ENCODE measurements around the gene SPINK1.
"Not testable (repeated sequence)": the region's sequence is repeated elsewhere in the genome, so short reads cannot be mapped to it uniquely, and the experiment has no call there.

DNA sequence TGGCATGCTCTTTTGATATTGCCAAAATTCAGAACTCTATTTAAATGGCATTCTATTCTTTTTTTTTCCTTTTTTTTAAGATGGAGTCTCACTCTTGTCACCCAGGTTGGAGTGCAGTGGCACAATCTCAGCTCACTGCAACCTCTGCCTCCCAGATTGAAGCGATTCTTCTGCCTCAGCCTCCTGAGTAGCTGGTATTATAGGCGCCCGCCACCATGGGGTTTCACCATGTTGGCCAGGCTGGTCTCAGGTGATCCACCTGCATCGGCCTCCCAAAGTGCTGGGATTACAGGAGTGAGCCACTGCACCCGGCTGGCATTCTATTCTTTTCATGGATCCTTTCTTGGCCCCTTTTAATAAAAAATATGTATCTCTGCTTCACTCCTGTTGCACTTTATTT, 4.5 kb downstream of the SPINK1 start:
- not testable (repeated sequence) for TF ChIP-seq CREB1 (CRISPR knock-in tag; IDR thresholded peaks at IDR 0.05; ENCODE audit: low read depth); POLR2AphosphoS5 (IDR thresholded peaks at IDR 0.05; ENCODE audit: low read depth); EZH2phosphoT487 (IDR thresholded peaks at IDR 0.05; ENCODE audit: unreplicated experiment); NANOG (IDR thresholded peaks at IDR 0.05; ENCODE audit: borderline replicate concordance); EZH2 (IDR thresholded peaks at IDR 0.05; ENCODE audit: low read depth, unreplicated experiment); STAT1 (IDR thresholded peaks at IDR 0.05; ENCODE audit: unreplicated experiment); JUNB (IDR thresholded peaks at IDR 0.05; ENCODE audit: unreplicated experiment); ZNF331 (CRISPR knock-in tag; IDR thresholded peaks at IDR 0.05; ENCODE audit: low read depth)
- TF ChIP-seq, protein P1, sequence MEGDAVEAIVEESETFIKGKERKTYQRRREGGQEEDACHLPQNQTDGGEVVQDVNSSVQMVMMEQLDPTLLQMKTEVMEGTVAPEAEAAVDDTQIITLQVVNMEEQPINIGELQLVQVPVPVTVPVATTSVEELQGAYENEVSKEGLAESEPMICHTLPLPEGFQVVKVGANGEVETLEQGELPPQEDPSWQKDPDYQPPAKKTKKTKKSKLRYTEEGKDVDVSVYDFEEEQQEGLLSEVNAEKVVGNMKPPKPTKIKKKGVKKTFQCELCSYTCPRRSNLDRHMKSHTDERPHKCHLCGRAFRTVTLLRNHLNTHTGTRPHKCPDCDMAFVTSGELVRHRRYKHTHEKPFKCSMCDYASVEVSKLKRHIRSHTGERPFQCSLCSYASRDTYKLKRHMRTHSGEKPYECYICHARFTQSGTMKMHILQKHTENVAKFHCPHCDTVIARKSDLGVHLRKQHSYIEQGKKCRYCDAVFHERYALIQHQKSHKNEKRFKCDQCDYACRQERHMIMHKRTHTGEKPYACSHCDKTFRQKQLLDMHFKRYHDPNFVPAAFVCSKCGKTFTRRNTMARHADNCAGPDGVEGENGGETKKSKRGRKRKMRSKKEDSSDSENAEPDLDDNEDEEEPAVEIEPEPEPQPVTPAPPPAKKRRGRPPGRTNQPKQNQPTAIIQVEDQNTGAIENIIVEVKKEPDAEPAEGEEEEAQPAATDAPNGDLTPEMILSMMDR (conservative IDR thresholded peaks at IDR 0.05; ENCODE audit: low read depth in 2 of 2), result not testable (repeated sequence)
- TF ChIP-seq, protein P2, sequence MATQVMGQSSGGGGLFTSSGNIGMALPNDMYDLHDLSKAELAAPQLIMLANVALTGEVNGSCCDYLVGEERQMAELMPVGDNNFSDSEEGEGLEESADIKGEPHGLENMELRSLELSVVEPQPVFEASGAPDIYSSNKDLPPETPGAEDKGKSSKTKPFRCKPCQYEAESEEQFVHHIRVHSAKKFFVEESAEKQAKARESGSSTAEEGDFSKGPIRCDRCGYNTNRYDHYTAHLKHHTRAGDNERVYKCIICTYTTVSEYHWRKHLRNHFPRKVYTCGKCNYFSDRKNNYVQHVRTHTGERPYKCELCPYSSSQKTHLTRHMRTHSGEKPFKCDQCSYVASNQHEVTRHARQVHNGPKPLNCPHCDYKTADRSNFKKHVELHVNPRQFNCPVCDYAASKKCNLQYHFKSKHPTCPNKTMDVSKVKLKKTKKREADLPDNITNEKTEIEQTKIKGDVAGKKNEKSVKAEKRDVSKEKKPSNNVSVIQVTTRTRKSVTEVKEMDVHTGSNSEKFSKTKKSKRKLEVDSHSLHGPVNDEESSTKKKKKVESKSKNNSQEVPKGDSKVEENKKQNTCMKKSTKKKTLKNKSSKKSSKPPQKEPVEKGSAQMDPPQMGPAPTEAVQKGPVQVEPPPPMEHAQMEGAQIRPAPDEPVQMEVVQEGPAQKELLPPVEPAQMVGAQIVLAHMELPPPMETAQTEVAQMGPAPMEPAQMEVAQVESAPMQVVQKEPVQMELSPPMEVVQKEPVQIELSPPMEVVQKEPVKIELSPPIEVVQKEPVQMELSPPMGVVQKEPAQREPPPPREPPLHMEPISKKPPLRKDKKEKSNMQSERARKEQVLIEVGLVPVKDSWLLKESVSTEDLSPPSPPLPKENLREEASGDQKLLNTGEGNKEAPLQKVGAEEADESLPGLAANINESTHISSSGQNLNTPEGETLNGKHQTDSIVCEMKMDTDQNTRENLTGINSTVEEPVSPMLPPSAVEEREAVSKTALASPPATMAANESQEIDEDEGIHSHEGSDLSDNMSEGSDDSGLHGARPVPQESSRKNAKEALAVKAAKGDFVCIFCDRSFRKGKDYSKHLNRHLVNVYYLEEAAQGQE (IDR thresholded peaks at IDR 0.05; ENCODE audit: unreplicated experiment), result not testable (repeated sequence)
- TF ChIP-seq, protein P3, sequence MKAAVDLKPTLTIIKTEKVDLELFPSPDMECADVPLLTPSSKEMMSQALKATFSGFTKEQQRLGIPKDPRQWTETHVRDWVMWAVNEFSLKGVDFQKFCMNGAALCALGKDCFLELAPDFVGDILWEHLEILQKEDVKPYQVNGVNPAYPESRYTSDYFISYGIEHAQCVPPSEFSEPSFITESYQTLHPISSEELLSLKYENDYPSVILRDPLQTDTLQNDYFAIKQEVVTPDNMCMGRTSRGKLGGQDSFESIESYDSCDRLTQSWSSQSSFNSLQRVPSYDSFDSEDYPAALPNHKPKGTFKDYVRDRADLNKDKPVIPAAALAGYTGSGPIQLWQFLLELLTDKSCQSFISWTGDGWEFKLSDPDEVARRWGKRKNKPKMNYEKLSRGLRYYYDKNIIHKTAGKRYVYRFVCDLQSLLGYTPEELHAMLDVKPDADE (IDR thresholded peaks at IDR 0.05), result not testable (repeated sequence)
- TF ChIP-seq, protein P4, sequence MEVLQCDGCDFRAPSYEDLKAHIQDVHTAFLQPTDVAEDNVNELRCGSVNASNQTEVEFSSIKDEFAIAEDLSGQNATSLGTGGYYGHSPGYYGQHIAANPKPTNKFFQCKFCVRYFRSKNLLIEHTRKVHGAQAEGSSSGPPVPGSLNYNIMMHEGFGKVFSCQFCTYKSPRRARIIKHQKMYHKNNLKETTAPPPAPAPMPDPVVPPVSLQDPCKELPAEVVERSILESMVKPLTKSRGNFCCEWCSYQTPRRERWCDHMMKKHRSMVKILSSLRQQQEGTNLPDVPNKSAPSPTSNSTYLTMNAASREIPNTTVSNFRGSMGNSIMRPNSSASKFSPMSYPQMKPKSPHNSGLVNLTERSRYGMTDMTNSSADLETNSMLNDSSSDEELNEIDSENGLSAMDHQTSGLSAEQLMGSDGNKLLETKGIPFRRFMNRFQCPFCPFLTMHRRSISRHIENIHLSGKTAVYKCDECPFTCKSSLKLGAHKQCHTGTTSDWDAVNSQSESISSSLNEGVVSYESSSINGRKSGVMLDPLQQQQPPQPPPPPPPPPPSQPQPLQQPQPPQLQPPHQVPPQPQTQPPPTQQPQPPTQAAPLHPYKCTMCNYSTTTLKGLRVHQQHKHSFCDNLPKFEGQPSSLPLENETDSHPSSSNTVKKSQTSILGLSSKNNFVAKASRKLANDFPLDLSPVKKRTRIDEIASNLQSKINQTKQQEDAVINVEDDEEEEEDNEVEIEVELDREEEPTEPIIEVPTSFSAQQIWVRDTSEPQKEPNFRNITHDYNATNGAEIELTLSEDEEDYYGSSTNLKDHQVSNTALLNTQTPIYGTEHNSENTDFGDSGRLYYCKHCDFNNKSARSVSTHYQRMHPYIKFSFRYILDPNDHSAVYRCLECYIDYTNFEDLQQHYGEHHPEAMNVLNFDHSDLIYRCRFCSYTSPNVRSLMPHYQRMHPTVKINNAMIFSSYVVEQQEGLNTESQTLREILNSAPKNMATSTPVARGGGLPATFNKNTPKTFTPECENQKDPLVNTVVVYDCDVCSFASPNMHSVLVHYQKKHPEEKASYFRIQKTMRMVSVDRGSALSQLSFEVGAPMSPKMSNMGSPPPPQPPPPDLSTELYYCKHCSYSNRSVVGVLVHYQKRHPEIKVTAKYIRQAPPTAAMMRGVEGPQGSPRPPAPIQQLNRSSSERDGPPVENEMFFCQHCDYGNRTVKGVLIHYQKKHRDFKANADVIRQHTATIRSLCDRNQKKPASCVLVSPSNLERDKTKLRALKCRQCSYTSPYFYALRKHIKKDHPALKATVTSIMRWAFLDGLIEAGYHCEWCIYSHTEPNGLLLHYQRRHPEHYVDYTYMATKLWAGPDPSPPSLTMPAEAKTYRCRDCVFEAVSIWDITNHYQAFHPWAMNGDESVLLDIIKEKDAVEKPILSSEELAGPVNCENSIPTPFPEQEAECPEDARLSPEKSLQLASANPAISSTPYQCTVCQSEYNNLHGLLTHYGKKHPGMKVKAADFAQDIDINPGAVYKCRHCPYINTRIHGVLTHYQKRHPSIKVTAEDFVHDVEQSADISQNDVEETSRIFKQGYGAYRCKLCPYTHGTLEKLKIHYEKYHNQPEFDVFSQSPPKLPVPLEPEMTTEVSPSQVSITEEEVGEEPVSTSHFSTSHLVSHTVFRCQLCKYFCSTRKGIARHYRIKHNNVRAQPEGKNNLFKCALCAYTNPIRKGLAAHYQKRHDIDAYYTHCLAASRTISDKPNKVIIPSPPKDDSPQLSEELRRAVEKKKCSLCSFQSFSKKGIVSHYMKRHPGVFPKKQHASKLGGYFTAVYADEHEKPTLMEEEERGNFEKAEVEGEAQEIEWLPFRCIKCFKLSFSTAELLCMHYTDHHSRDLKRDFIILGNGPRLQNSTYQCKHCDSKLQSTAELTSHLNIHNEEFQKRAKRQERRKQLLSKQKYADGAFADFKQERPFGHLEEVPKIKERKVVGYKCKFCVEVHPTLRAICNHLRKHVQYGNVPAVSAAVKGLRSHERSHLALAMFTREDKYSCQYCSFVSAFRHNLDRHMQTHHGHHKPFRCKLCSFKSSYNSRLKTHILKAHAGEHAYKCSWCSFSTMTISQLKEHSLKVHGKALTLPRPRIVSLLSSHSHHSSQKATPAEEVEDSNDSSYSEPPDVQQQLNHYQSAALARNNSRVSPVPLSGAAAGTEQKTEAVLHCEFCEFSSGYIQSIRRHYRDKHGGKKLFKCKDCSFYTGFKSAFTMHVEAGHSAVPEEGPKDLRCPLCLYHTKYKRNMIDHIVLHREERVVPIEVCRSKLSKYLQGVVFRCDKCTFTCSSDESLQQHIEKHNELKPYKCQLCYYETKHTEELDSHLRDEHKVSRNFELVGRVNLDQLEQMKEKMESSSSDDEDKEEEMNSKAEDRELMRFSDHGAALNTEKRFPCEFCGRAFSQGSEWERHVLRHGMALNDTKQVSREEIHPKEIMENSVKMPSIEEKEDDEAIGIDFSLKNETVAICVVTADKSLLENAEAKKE (CRISPR knock-in tag; IDR thresholded peaks at IDR 0.05), result not testable (repeated sequence)

Data from GM23338 (cell line).